ENCODE measurements around the gene LRP8.

LRP8 gene

DNA sequence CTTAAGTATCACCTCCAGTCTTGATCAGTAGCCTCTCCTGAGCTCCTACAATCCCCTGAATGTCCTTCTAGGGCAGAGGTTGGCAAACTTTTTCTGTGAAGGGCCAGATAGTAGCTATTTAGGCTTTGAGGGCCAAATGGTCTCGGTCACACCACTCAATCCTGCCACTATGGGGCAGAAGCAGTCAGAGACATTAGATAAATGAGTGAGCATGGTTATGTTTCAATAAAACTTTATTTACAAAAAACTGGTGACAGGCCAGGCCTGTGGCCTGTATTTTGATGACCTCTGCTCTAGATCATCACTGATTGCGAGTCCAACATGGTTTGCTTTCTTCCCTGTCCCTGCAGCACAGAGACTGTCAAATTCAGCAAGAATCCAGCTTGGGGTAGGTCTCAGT is 36.3 kb downstream of the LRP8 start:
- peaks cover 2% of the 10 kb centered on the region; the same call in 1 of the 2 replicates for H4K20me1 ChIP-seq (ENCODE audit: insufficient read depth, low read length)
- TF ChIP-seq, protein P1, sequence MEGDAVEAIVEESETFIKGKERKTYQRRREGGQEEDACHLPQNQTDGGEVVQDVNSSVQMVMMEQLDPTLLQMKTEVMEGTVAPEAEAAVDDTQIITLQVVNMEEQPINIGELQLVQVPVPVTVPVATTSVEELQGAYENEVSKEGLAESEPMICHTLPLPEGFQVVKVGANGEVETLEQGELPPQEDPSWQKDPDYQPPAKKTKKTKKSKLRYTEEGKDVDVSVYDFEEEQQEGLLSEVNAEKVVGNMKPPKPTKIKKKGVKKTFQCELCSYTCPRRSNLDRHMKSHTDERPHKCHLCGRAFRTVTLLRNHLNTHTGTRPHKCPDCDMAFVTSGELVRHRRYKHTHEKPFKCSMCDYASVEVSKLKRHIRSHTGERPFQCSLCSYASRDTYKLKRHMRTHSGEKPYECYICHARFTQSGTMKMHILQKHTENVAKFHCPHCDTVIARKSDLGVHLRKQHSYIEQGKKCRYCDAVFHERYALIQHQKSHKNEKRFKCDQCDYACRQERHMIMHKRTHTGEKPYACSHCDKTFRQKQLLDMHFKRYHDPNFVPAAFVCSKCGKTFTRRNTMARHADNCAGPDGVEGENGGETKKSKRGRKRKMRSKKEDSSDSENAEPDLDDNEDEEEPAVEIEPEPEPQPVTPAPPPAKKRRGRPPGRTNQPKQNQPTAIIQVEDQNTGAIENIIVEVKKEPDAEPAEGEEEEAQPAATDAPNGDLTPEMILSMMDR (IDR thresholded peaks at IDR 0.05; ENCODE audit: low read depth, low read length) = peak; percentile 36
- no peak for TF ChIP-seq EZH2phosphoT487 (IDR thresholded peaks at IDR 0.05; ENCODE audit: low read depth)
- H3K36me3 ChIP-seq (replicated peaks; ENCODE audit: low read depth, low read length) = peaks cover 18% of the 10 kb centered on the region
- H3K9me3 ChIP-seq (ENCODE audit: insufficient read depth, low read length) = no peaks in the 10 kb centered on the region
- peak overlapping the region; percentile 28; the same call in 1 of the 2 replicates for H3K4me3 ChIP-seq (ENCODE audit: low read length)
- peak overlapping the region; percentile 99 for H3K27ac ChIP-seq (ENCODE audit: low read length)
- peaks cover 56% of the 10 kb centered on the region for H3K79me2 ChIP-seq (ENCODE audit: low read length)
- H3K27me3 ChIP-seq (ENCODE audit: low read depth, low read length) = no peaks in the 10 kb centered on the region
- H3K4me2 ChIP-seq (ENCODE audit: low read length) = peak overlapping the region; percentile 76
- H3K9ac ChIP-seq (ENCODE audit: low read length) = peak overlapping the region; percentile 77
- H2AFZ ChIP-seq (ENCODE audit: low read depth, low read length) = no peak overlapping the region
- peaks cover 55% of the 10 kb centered on the region for H3K4me1 ChIP-seq (ENCODE audit: low read length)

DNA sequence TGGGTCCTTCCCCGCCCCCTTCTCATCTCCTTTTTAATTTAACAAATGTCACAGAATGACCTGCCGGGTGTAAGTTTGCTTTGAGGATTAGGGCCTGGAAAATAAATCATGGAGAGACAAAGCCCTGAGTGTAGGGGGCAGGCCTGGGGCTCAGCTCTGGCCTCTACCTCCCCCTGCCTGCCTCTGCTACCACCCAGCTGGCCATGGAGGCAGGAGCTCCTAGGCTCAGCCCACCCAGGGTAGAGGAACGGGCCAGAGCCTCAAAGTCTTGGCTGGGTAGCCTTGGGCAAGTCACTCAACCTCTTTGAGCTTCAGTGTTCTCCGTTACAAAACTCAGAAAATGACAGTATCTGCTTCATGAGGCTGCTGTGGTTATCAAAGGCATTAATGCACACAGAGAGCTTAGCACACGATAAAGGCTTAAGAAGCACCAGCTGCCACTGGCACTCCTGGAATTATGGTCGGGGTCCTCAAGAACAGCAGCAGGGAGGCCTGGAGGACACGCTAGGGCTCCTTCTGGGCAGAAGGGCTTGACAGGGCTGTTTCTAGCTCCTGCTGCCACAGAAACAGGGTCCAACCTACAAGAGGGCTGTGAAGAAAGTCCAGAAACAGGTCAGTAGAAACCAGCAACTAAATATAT is 39.0 kb downstream of the LRP8 start:
- Histone ChIP-seq H3K4me1 (ENCODE audit: low read length) (peaks cover 28% of the 10 kb centered on the region), H3K27me3 (ENCODE audit: low read depth, low read length) (no peaks in the 10 kb centered on the region), H3K9me3 (ENCODE audit: insufficient read depth, low read length) (no peaks in the 10 kb centered on the region), H2AFZ (ENCODE audit: low read depth, low read length) (no peak overlapping the region), H3K9ac (ENCODE audit: low read length) (no peak overlapping the region), H4K20me1 (ENCODE audit: insufficient read depth, low read length) (no peaks in the 10 kb centered on the region), H3K4me3 (ENCODE audit: low read length) (no peak overlapping the region), H3K36me3 (replicated peaks; ENCODE audit: low read depth, low read length) (peaks cover 20% of the 10 kb centered on the region), H3K79me2 (ENCODE audit: low read length) (peaks cover 30% of the 10 kb centered on the region), H3K4me2 (ENCODE audit: low read length) (no peak overlapping the region), H3K27ac (ENCODE audit: low read length) (no peak overlapping the region)
- TF ChIP-seq, protein P1 (IDR thresholded peaks at IDR 0.05; ENCODE audit: low read depth, low read length) = no peak
- TF ChIP-seq EZH2phosphoT487 (IDR thresholded peaks at IDR 0.05; ENCODE audit: low read depth) = no peak

DNA sequence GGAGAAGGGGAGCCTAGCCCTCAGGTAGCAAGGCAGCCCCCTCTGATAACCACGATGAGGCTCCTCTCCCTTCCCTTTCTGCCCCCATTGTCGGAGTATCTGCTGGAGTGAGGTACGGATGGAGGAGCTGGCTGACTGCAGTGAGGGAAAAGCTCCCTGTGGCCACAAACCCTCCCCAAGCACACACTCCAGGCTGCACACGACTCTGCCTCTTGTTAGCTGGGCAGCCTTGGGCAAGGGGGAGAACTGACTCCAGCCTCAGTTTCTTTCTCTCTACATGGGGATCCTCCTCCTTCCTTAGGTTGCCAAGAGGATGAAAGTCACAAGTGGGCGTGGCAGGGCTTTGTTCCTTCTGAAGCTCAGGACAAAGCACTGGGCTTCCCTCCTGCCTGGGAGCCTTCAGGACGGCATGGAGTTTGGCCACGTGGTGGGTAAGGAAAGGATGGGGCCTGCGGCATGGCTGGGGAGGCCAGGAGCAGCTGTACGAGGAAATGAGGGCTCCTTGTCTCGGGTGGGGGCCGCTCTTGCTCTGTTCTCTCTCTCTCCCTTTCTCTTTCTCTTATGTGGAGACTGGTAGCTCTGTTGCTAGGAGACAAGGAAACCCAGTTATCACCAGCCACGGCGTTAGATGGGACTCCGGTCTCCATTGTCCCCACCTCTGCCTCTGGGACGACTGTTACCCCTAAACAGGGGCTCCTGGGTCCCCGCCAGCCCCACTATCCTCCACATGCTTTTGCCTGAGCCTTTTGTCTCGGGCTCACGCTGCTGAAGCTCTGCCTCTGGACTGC is 39.7 kb downstream of the LRP8 start:
- no peak overlapping the region for H3K4me3 ChIP-seq (ENCODE audit: low read length)
- peaks cover 22% of the 10 kb centered on the region for H3K79me2 ChIP-seq (ENCODE audit: low read length)
- H3K4me2 ChIP-seq (ENCODE audit: low read length) = no peak overlapping the region
- H3K9ac ChIP-seq (ENCODE audit: low read length) = no peak overlapping the region
- H3K9me3 ChIP-seq (ENCODE audit: insufficient read depth, low read length) = no peaks in the 10 kb centered on the region
- H3K27me3 ChIP-seq (ENCODE audit: low read depth, low read length) = no peaks in the 10 kb centered on the region
- H3K27ac ChIP-seq (ENCODE audit: low read length) = no peak overlapping the region
- H4K20me1 ChIP-seq (ENCODE audit: insufficient read depth, low read length) = no peaks in the 10 kb centered on the region
- H2AFZ ChIP-seq (ENCODE audit: low read depth, low read length) = no peak overlapping the region
- H3K36me3 ChIP-seq (replicated peaks; ENCODE audit: low read depth, low read length) = peaks cover 20% of the 10 kb centered on the region
- peaks cover 21% of the 10 kb centered on the region for H3K4me1 ChIP-seq (ENCODE audit: low read length)
- TF ChIP-seq EZH2phosphoT487 (IDR thresholded peaks at IDR 0.05; ENCODE audit: low read depth) = no peak
- TF ChIP-seq, protein P1 (IDR thresholded peaks at IDR 0.05; ENCODE audit: low read depth, low read length) = no peak

DNA sequence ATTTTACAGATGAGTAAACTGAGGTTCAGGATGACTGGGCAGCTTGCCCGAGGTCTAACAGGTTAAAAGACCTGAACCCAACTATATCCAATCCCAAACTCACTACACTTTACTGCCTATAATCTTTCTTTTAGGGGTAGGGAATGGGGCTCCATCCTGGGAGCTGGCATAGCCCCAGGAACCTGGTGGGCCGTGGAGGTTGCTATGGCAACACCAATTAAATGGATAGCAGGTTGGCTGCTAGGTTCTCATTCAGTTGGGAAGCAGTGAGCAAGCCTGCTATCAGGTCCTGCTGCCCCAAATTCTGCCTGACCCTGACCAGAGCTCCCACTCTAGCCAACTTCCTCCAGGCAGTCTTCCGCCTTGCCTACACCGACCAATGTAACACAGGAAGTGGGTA is 40.9 kb downstream of the LRP8 start:
- Histone ChIP-seq H3K27ac (ENCODE audit: low read length) (no peak overlapping the region), H3K4me2 (ENCODE audit: low read length) (no peak overlapping the region), H2AFZ (ENCODE audit: low read depth, low read length) (no peak overlapping the region), H3K27me3 (ENCODE audit: low read depth, low read length) (no peaks in the 10 kb centered on the region), H3K9ac (ENCODE audit: low read length) (no peak overlapping the region), H4K20me1 (ENCODE audit: insufficient read depth, low read length) (no peaks in the 10 kb centered on the region), H3K79me2 (ENCODE audit: low read length) (peaks cover 15% of the 10 kb centered on the region), H3K9me3 (ENCODE audit: insufficient read depth, low read length) (no peaks in the 10 kb centered on the region), H3K36me3 (replicated peaks; ENCODE audit: low read depth, low read length) (peaks cover 20% of the 10 kb centered on the region), H3K4me1 (ENCODE audit: low read length) (peaks cover 9% of the 10 kb centered on the region), H3K4me3 (ENCODE audit: low read length) (no peak overlapping the region)
- no peak for TF ChIP-seq EZH2phosphoT487 (IDR thresholded peaks at IDR 0.05; ENCODE audit: low read depth)
- TF ChIP-seq, protein P1 (IDR thresholded peaks at IDR 0.05; ENCODE audit: low read depth, low read length) = no peak
